Measurements from ENCODE around the gene MRPL23.
A peak's percentile ranks its signal among the peaks of the same experiment; 100 is the strongest.

The MRPL23 gene

GRCh38 chr11:1915795-1916131, 31.4 kb upstream of the MRPL23 start:
- Histone ChIP-seq H4K20me1 (no peaks in the 10 kb centered on the region), H3K4me3 (no peak overlapping the region), H3K4me2 (peak overlapping the region; percentile 42; the same call in 1 of the 2 replicates), H3K9me3 (no peaks in the 10 kb centered on the region), H3K27ac (no peak overlapping the region), H3K4me1 (peaks cover 55% of the 10 kb centered on the region), H3K9ac (no peak overlapping the region), H3K36me3 (no peaks in the 10 kb centered on the region), H3K27me3 (no peaks in the 10 kb centered on the region)
- TF ChIP-seq Cebpa-rat (IDR thresholded peaks at IDR 0.05), result no peak

GRCh38 chr11:1916132-1916985, 30.8 kb upstream of the MRPL23 start:
- Histone ChIP-seq H3K36me3 (no peaks in the 10 kb centered on the region), H3K4me3 (no peak overlapping the region), H3K4me1 (peaks cover 61% of the 10 kb centered on the region), H4K20me1 (no peaks in the 10 kb centered on the region), H3K27me3 (no peaks in the 10 kb centered on the region), H3K4me2 (peak overlapping the region; percentile 42; the same call in 1 of the 2 replicates), H3K9ac (no peak overlapping the region), H3K27ac (peak overlapping the region; percentile 30; the same call in 1 of the 2 replicates), H3K9me3 (no peaks in the 10 kb centered on the region)
- no peak for TF ChIP-seq Cebpa-rat (IDR thresholded peaks at IDR 0.05)

- H3K9me3 ChIP-seq, result no peaks in the 10 kb centered on the region
- H3K9ac ChIP-seq, result no peak overlapping the region
- no peaks in the 10 kb centered on the region for H3K36me3 ChIP-seq
- H3K4me3 ChIP-seq, result no peak overlapping the region
- H4K20me1 ChIP-seq, result no peaks in the 10 kb centered on the region
- H3K4me1 ChIP-seq, result peaks cover 67% of the 10 kb centered on the region
- H3K27ac ChIP-seq, result peak overlapping the region; percentile 30; the same call in 1 of the 2 replicates
- peak overlapping the region; percentile 60 for H3K4me2 ChIP-seq
- TF ChIP-seq Cebpa-rat (IDR thresholded peaks at IDR 0.05), result no peak
- H3K27me3 ChIP-seq, result no peaks in the 10 kb centered on the region
Measured at GRCh38 chr11:1916986-1917522, 30.1 kb upstream of the MRPL23 start.

- H3K9ac ChIP-seq, result no peak overlapping the region
- peaks cover 67% of the 10 kb centered on the region for H3K4me1 ChIP-seq
- peak overlapping the region; percentile 60 for H3K4me2 ChIP-seq
- TF ChIP-seq Cebpa-rat (IDR thresholded peaks at IDR 0.05), result no peak
- H3K36me3 ChIP-seq, result no peaks in the 10 kb centered on the region
- H3K9me3 ChIP-seq, result no peaks in the 10 kb centered on the region
- H4K20me1 ChIP-seq, result no peaks in the 10 kb centered on the region
- H3K4me3 ChIP-seq, result no peak overlapping the region
- peak overlapping the region; percentile 10; the same call in 1 of the 2 replicates for H3K27ac ChIP-seq
- H3K27me3 ChIP-seq, result no peaks in the 10 kb centered on the region
Measured at GRCh38 chr11:1917523-1918435, 29.4 kb upstream of the MRPL23 start.

- Histone ChIP-seq H3K9ac (no peak overlapping the region), H3K27ac (peak overlapping the region; percentile 10; the same call in 1 of the 2 replicates), H3K4me1 (peaks cover 73% of the 10 kb centered on the region), H3K27me3 (no peaks in the 10 kb centered on the region), H3K9me3 (no peaks in the 10 kb centered on the region), H4K20me1 (no peaks in the 10 kb centered on the region), H3K4me3 (no peak overlapping the region), H3K4me2 (peak overlapping the region; percentile 60), H3K36me3 (no peaks in the 10 kb centered on the region)
- no peak for TF ChIP-seq Cebpa-rat (IDR thresholded peaks at IDR 0.05)
Measured at GRCh38 chr11:1918436-1919315, 28.5 kb upstream of the MRPL23 start.

- no peaks in the 10 kb centered on the region for H4K20me1 ChIP-seq
- peak within 1 kb of the TSS; percentile 80 for H3K4me2 ChIP-seq
- peaks cover 73% of the 10 kb centered on the region for H3K4me1 ChIP-seq
- no peaks in the 10 kb centered on the region for H3K9me3 ChIP-seq
- H3K36me3 ChIP-seq, result no peaks in the 10 kb centered on the region
- no peak for TF ChIP-seq Cebpa-rat (IDR thresholded peaks at IDR 0.05)
- H3K27me3 ChIP-seq, result no peaks in the 10 kb centered on the region
- no peak within 1 kb of the TSS for H3K9ac ChIP-seq
- H3K27ac ChIP-seq, result 0 out of 2 replicates have a peak within 1 kb of the TSS, but pooled peaks have one; percentile 13
- no peak within 1 kb of the TSS for H3K4me3 ChIP-seq
Measured at GRCh38 chr11:1919391-1920127, 27.6 kb upstream of the MRPL23 start, which contains the start of gene TNNT3. TNNT3 (plus strand) TSS chr11:1919703; CDS start chr11:1922875, 3,172 bp downstream.

GRCh38 chr11:1920128-1920908, 26.8 kb upstream of the MRPL23 start:
- Histone ChIP-seq H3K27ac (0 out of 2 replicates have a peak overlapping the region, but pooled peaks have one; percentile 13), H3K9me3 (no peaks in the 10 kb centered on the region), H3K4me3 (no peak overlapping the region), H3K9ac (no peak overlapping the region), H3K36me3 (no peaks in the 10 kb centered on the region), H3K27me3 (no peaks in the 10 kb centered on the region), H3K4me1 (peaks cover 73% of the 10 kb centered on the region), H3K4me2 (peak overlapping the region; percentile 80), H4K20me1 (no peaks in the 10 kb centered on the region)
- no peak for TF ChIP-seq Cebpa-rat (IDR thresholded peaks at IDR 0.05)
